Natural killer cell (primary cell): ENCODE results near the gene TIGAR. TPM values are rescaled to one million over a fixed set of nuclear protein-coding genes. Genes with fewer than 3 reads are reported as not detected.

ENCODE experiments used
- ATAC-seq, 3 donors: fragments of 150-1000 bp in 2 of 3; fragments of 200-7000 bp in 1 of 3; cut with Tn5 transposase; 1 replicate in 1 of 3; 2 replicates in 2 of 3; pipeline ENCODE4 v1.10.0; 2021; ENCODE audit warnings: mild to moderate bottlenecking in 2 of 3, moderate library complexity in 2 of 3
- DNase-seq, 2 donors: peaks; one replicate each; pipeline versions ENCODE4 v3.0.0 to v3.0.0-alpha.2; 2013 to 2021; ENCODE audit warnings: mixed read lengths in 1 of 2
- H3K27ac ChIP-seq: one replicate; pipeline ENCODE4 v1.5.1; 2013; ENCODE audit warnings: mild to moderate bottlenecking, low read length
- H3K27me3 ChIP-seq: one replicate; pipeline ENCODE4 v1.6.1; 2013; ENCODE audit warnings: low read length; ENCODE audit not compliant: control insufficient read depth, insufficient read depth
- H3K36me3 ChIP-seq: one replicate; pipeline ENCODE4 v1.6.1; 2013; ENCODE audit warnings: low read length; ENCODE audit not compliant: control insufficient read depth, insufficient read depth
- H3K4me1 ChIP-seq: one replicate; pipeline ENCODE4 v1.6.1; 2013; ENCODE audit warnings: low read length; ENCODE audit not compliant: control insufficient read depth, insufficient read depth
- H3K4me3 ChIP-seq: one replicate; pipeline ENCODE4 v1.5.1; 2013; ENCODE audit warnings: low read length
- H3K9me3 ChIP-seq: one replicate; pipeline ENCODE4 v1.6.1; 2013; ENCODE audit warnings: low read length; ENCODE audit not compliant: control insufficient read depth, insufficient read depth
- H3K27ac Mint-ChIP-seq, 2 donors: one replicate each; pipeline ENCODE4 v1.8.0; 2022; ENCODE audit warnings: mild to moderate bottlenecking in 2 of 2, mixed read lengths in 2 of 2, moderate library complexity in 1 of 2
- H3K27me3 Mint-ChIP-seq, 2 donors: one replicate each; pipeline ENCODE4 v1.8.0; 2022; ENCODE audit warnings: low read depth in 2 of 2, mixed read lengths in 2 of 2
- H3K36me3 Mint-ChIP-seq: one replicate; pipeline ENCODE4 v1.8.0; 2022; ENCODE audit warnings: mixed read lengths
- H3K4me1 Mint-ChIP-seq, 2 donors: one replicate each; pipeline ENCODE4 v1.8.0; 2022; ENCODE audit warnings: mixed read lengths in 2 of 2
- H3K4me3 Mint-ChIP-seq: one replicate; pipeline ENCODE4 v1.8.0; 2022; ENCODE audit warnings: mild to moderate bottlenecking, moderate library complexity, mixed read lengths
- H3K9me3 Mint-ChIP-seq, 2 donors: one replicate each; pipeline ENCODE4 v1.8.0; 2022; ENCODE audit warnings: mixed read lengths in 2 of 2
- CTCF ChIP-seq: fragments of 200-600 bp; IDR thresholded peaks from one replicate; pipeline ENCODE4 v1.8.0; 2022; ENCODE audit warnings: antibody characterized with exemption
- WGBS: methylation state at CpG from one replicate; pipeline ENCODE4 v1.1.7; 2013; ENCODE audit warnings: missing lambda C conversion rate; ENCODE audit not compliant: insufficient coverage; 5-methylcytosine and 5-hydroxymethylcytosine counted together
- intact Hi-C: fragments of 100-400 bp; cut with micrococcal nuclease; formaldehyde crosslinking; loops from one replicate; pipeline ENCODE4 v1.14.2; 2022
- total RNA-seq, 4 donors: library from RNA; stranded (reverse); fragments of 120-200 nt in 1 of 4; gene quantifications; one replicate each; pipeline versions ENCODE4 v1.2.3 to v1.2.4, GENCODE V29; 2013 to 2022

TIGAR gene
- total RNA-seq, 3 donors from 2014 or later (not counting 1 experiment from before 2014, with no cell fraction given): 6.1 to 7.4 (median 7.3) TPM

GRCh38 chr12:4312251-4312650, 8.8 kb upstream of the TIGAR start:
- H3K9me3 ChIP-seq: no peaks in the 10 kb centered on the region
- Mint-ChIP-seq H3K36me3 (no peaks in the 10 kb centered on the region), H3K4me1 (peaks cover 0 to 4% of the 10 kb centered on the region in 2 donors), H3K9me3 (no peaks in the 10 kb centered on the region), H3K27me3 (no peaks in the 10 kb centered on the region), H3K4me3 (no peak overlapping the region), H3K27ac (no peak overlapping the region)
- WGBS: 81% methylated on average over 2 of the region's 2 CpGs
- intact Hi-C loops: no loop called here
- H3K27ac ChIP-seq: no peak overlapping the region
- no peak overlapping the region for H3K4me3 ChIP-seq
- H3K36me3 ChIP-seq: peaks cover 11% of the 10 kb centered on the region
- no peak for TF ChIP-seq CTCF
- H3K27me3 ChIP-seq: no peaks in the 10 kb centered on the region
- DNase-seq (no peak), ATAC-seq (no peak)
- no peaks in the 10 kb centered on the region for H3K4me1 ChIP-seq

GRCh38 chr12:4320497-4320852, 538 bp upstream of the TIGAR start:
- no peaks in the 10 kb centered on the region for H3K27me3 ChIP-seq
- no peaks in the 10 kb centered on the region for H3K36me3 ChIP-seq
- H3K27me3 Mint-ChIP-seq: no peaks in the 10 kb centered on the region
- peak overlapping the region; percentile 95 for H3K4me3 Mint-ChIP-seq
- ATAC-seq (peak; percentile 15 to 31 (median 25)), DNase-seq (no peak)
- intact Hi-C loops: loop anchor here (1.0 to 2.0 kb wide), 3 partner anchors 44 to 592 kb away; no protein-coding TSS in a partner anchor
- H3K27ac Mint-ChIP-seq: peak overlapping the region; percentile 91 to 95
- H3K9me3 Mint-ChIP-seq: no peaks in the 10 kb centered on the region
- WGBS: 0% methylated on average over 13 of the region's 13 CpGs
- H3K4me3 ChIP-seq: peak overlapping the region; percentile 72
- peaks cover 22% of the 10 kb centered on the region for H3K4me1 ChIP-seq
- peak overlapping the region; percentile 79 for H3K27ac ChIP-seq
- no peak for TF ChIP-seq CTCF
- H3K4me1 Mint-ChIP-seq: peaks cover 30 to 33% of the 10 kb centered on the region in 2 donors
- no peaks in the 10 kb centered on the region for H3K9me3 ChIP-seq
- H3K36me3 Mint-ChIP-seq: no peaks in the 10 kb centered on the region

- peaks cover 30 to 33% of the 10 kb centered on the region in 2 donors for H3K4me1 Mint-ChIP-seq
- H3K4me3 ChIP-seq: no peak overlapping the region
- intact Hi-C loops: no loop called here
Observed at GRCh38 chr12:4322726-4323125, 1.7 kb downstream of the TIGAR start.

More at GRCh38 chr12:4322726-4323125, 1.7 kb downstream of the TIGAR start:
- Mint-ChIP-seq H3K27ac (peak overlapping the region; percentile 74 to 91), H3K27me3 (no peaks in the 10 kb centered on the region), H3K4me3 (peak overlapping the region; percentile 7), H3K36me3 (no peaks in the 10 kb centered on the region), H3K9me3 (no peaks in the 10 kb centered on the region)
- no peak for TF ChIP-seq CTCF
- DNase-seq (no peak), ATAC-seq (no peak)
- 87% methylated on average over 5 of the region's 5 CpGs for WGBS
- Histone ChIP-seq H3K4me1 (peaks cover 22% of the 10 kb centered on the region), H3K27ac (no peak overlapping the region), H3K27me3 (no peaks in the 10 kb centered on the region), H3K9me3 (no peaks in the 10 kb centered on the region), H3K36me3 (peaks cover 3% of the 10 kb centered on the region)
